ENCODE data around the gene TMEM127. TPM values are rescaled to one million over a fixed set of nuclear protein-coding genes. Genes with fewer than 3 reads are reported as not detected.
A peak's percentile ranks its signal among the peaks of the same experiment; 100 is the strongest.

Gene TMEM127
- total RNA-seq, 1 experiment from 2014 or later: 25.3 TPM

DNA sequence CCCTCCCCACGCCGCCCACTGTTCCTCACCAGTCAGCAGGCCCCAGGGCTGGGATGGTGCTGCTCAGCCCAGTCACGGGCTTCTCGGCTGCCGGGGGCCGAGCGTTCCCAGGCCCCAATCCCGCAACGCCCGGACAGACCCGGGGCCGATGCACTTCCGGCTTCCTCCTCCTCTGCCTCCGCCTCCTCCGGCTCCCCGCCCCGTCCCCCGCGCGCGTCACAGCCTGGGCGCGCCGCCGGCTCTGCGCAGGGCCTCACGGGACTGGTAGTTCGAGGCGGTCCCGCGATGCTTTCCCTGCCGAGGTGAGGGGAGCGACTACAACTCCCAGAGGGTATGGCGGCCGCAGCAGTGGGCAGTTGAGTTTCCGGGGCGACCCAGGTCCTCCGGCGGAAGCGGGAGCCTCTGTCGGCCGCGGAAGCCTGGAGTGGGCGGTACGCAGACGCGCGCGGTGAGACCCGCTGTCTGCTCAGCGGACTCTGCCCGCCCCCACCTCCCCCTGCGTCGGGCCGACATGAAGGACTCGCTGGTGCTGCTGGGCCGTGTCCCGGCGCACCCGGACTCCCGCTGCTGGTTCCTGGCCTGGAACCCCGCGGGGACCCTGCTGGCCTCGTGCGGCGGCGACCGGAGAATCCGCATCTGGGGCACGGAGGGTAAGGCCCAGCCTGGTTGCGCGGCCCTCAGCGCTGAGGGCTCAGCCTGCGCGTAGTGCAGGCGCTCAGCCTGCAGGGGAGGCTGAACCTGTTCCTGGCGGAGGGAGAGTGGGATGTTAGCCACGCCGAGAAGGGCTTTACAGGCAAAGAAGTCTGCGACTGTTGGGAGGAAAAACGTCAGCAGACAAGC, at the start of gene TMEM127, which contains the start of gene CIAO1 (continued):
- TF ChIP-seq, protein P1, sequence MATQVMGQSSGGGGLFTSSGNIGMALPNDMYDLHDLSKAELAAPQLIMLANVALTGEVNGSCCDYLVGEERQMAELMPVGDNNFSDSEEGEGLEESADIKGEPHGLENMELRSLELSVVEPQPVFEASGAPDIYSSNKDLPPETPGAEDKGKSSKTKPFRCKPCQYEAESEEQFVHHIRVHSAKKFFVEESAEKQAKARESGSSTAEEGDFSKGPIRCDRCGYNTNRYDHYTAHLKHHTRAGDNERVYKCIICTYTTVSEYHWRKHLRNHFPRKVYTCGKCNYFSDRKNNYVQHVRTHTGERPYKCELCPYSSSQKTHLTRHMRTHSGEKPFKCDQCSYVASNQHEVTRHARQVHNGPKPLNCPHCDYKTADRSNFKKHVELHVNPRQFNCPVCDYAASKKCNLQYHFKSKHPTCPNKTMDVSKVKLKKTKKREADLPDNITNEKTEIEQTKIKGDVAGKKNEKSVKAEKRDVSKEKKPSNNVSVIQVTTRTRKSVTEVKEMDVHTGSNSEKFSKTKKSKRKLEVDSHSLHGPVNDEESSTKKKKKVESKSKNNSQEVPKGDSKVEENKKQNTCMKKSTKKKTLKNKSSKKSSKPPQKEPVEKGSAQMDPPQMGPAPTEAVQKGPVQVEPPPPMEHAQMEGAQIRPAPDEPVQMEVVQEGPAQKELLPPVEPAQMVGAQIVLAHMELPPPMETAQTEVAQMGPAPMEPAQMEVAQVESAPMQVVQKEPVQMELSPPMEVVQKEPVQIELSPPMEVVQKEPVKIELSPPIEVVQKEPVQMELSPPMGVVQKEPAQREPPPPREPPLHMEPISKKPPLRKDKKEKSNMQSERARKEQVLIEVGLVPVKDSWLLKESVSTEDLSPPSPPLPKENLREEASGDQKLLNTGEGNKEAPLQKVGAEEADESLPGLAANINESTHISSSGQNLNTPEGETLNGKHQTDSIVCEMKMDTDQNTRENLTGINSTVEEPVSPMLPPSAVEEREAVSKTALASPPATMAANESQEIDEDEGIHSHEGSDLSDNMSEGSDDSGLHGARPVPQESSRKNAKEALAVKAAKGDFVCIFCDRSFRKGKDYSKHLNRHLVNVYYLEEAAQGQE (IDR thresholded peaks at IDR 0.05; ENCODE audit: low read depth): no peak
- TF ChIP-seq SP1 (IDR thresholded peaks at IDR 0.05; ENCODE audit: low read depth): peak; percentile 77

DNA sequence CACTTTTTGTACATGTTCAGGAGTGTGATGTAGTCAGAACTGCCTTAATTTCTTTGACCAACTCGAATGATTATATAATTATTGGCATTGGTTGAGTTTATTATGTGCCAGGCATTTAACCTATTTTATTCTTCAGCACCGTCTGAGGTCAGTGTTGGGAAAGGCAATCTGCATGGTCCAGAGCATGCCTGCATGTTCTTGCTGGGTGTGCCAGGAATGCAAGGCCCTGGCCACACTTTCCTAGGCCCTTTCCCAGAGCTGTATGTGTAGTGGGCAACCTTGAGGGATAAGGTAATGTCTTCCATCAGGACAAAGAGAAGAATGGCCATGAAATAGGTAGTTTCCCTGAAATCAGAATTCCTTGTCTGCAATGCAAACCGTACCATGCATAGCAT, 49.2 kb upstream of the TMEM127 start:
- Histone ChIP-seq H3K79me2 (ENCODE audit: insufficient read depth, low read length) (no peaks in the 10 kb centered on the region), H3K4me1 (ENCODE audit: control insufficient read depth in 1 of 2, insufficient read depth in 2 of 2, low read length in 2 of 2) (peaks cover 0 to 11% of the 10 kb centered on the region in 2 experiments; a peak in 1 of 4 replicates), H3K27me3 (ENCODE audit: insufficient read depth, low read length) (no peaks in the 10 kb centered on the region), H3K36me3 (ENCODE audit: control insufficient read depth in 1 of 2, insufficient read depth in 2 of 2, low read length in 2 of 2) (no peaks in the 10 kb centered on the region), H3K4me2 (ENCODE audit: low read length) (peak overlapping the region; percentile 26), H4K20me1 (ENCODE audit: insufficient read depth) (no peaks in the 10 kb centered on the region), H3K27ac (ENCODE audit: low read depth, low read length) (no peak overlapping the region), H2AFZ (ENCODE audit: low read depth, low read length, poor library complexity, severe bottlenecking) (no peak overlapping the region), H3K4me3 (replicated peaks in 1 of 2; ENCODE audit: low read depth in 1 of 2, low read length in 2 of 2) (no peak overlapping the region), H3K9me2 (ENCODE audit: insufficient read depth) (no peaks in the 10 kb centered on the region), H3K9me3 (ENCODE audit: control insufficient read depth in 1 of 2, insufficient read depth in 1 of 2, low read depth in 1 of 2, low read length in 2 of 2) (no peaks in the 10 kb centered on the region; a peak in 1 of 4 replicates), H3K9ac (ENCODE audit: low read length) (no peak overlapping the region)
- ChIA-PET RAD21 (ENCODE audit: low non-redundant PET in 1 of 2, low total read pairs in 2 of 2, uncharacterized antibody in 2 of 2, unreplicated experiment in 2 of 2) (no interaction called here), CTCF (no interaction called here), POLR2A (interaction anchor here (1.2 kb wide), 1 partner anchor 10 kb away, joined by 3 read pairs; the partner anchor contains the start of gene ITPRIPL1)
- intact Hi-C loops (cut with micrococcal nuclease): no loop called here
- TF ChIP-seq SIN3A (IDR thresholded peaks at IDR 0.05; ENCODE audit: low read depth): no peak
- no peak for TF ChIP-seq SP1 (IDR thresholded peaks at IDR 0.05; ENCODE audit: low read depth)
- TF ChIP-seq SRF (IDR thresholded peaks at IDR 0.05; ENCODE audit: low read depth): no peak
- no peak for TF ChIP-seq POLR2AphosphoS5 (IDR thresholded peaks at IDR 0.05; ENCODE audit: low read depth, low read length)
- no peak for TF ChIP-seq FOSL1 (IDR thresholded peaks at IDR 0.05; ENCODE audit: low read depth)
- no peak for TF ChIP-seq CBX3 (IDR thresholded peaks at IDR 0.05; ENCODE audit: low read depth)
- TF ChIP-seq, protein P2, sequence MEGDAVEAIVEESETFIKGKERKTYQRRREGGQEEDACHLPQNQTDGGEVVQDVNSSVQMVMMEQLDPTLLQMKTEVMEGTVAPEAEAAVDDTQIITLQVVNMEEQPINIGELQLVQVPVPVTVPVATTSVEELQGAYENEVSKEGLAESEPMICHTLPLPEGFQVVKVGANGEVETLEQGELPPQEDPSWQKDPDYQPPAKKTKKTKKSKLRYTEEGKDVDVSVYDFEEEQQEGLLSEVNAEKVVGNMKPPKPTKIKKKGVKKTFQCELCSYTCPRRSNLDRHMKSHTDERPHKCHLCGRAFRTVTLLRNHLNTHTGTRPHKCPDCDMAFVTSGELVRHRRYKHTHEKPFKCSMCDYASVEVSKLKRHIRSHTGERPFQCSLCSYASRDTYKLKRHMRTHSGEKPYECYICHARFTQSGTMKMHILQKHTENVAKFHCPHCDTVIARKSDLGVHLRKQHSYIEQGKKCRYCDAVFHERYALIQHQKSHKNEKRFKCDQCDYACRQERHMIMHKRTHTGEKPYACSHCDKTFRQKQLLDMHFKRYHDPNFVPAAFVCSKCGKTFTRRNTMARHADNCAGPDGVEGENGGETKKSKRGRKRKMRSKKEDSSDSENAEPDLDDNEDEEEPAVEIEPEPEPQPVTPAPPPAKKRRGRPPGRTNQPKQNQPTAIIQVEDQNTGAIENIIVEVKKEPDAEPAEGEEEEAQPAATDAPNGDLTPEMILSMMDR (IDR thresholded peaks at IDR 0.05 in 2 of 3, conservative IDR thresholded peaks at IDR 0.05 in 1 of 3; ENCODE audit: borderline replicate concordance in 1 of 3, insufficient read depth in 1 of 3, low read depth in 2 of 3, low read length in 2 of 3): no peak
- TF ChIP-seq POLR2A (IDR thresholded peaks at IDR 0.05; ENCODE audit: borderline replicate concordance, extremely low read depth, insufficient read depth, insufficient read length): no peak
- TF ChIP-seq, protein P3, sequence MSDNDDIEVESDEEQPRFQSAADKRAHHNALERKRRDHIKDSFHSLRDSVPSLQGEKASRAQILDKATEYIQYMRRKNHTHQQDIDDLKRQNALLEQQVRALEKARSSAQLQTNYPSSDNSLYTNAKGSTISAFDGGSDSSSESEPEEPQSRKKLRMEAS (IDR thresholded peaks at IDR 0.05): no peak
- TF ChIP-seq, protein P1 (IDR thresholded peaks at IDR 0.05; ENCODE audit: low read depth): no peak
- TF ChIP-seq CEBPB (IDR thresholded peaks at IDR 0.05; ENCODE audit: low read depth): no peak
- TF ChIP-seq EZH2 (IDR thresholded peaks at IDR 0.05): no peak
- no TSS peak for BruUV-seq (replicated peaks)
- DNase-seq (ENCODE audit: low read depth, low spot score) (no peak), ATAC-seq (peak; percentile 17; the same call in 1 of the 2 replicates)

Data from HCT116 (cell line).